Measurements from ENCODE around the gene TMC6.

TMC6 gene

GRCh38 chr17:78138204-78139060 lies 9.9 kb upstream of the TMC6 start:
- no peaks in the 10 kb centered on the region for H3K9me3 ChIP-seq (ENCODE audit: insufficient read depth, low read depth, low read length)
- peaks cover 55% of the 10 kb centered on the region for H4K20me1 ChIP-seq (ENCODE audit: insufficient read depth, low read length, poor library complexity, severe bottlenecking)
- peaks cover 29% of the 10 kb centered on the region; the same call in 1 of the 2 replicates for H3K79me2 ChIP-seq (ENCODE audit: insufficient read depth, low read length)
- H3F3A ChIP-seq (ENCODE audit: low read depth), result peaks cover 3% of the 10 kb centered on the region; the same call in 1 of the 2 replicates
- no peak overlapping the region for H3K4me3 ChIP-seq (ENCODE audit: low read length, poor library complexity, severe bottlenecking)
- H3K4me2 ChIP-seq (ENCODE audit: low read depth, low read length, poor library complexity, severe bottlenecking), result no peak overlapping the region
- no peaks in the 10 kb centered on the region for H3K9me2 ChIP-seq (replicated peaks; ENCODE audit: low read depth, low read length)
- H3K27me3 ChIP-seq (ENCODE audit: insufficient read depth, low read length, poor library complexity, severe bottlenecking), result no peaks in the 10 kb centered on the region
- no peak overlapping the region for H3K9ac ChIP-seq (ENCODE audit: low read depth, low read length, poor library complexity, severe bottlenecking)
- peaks cover 8% of the 10 kb centered on the region for H3K4me1 ChIP-seq (ENCODE audit: insufficient read depth, low read length, poor library complexity, severe bottlenecking)
- peaks cover 27% of the 10 kb centered on the region; the same call in 1 of the 2 replicates for H3K36me3 ChIP-seq (ENCODE audit: insufficient read depth, low read length)
- TF ChIP-seq CTCF (conservative IDR thresholded peaks at IDR 0.05; ENCODE audit: low read length) (no peak), EZH2phosphoT487 (IDR thresholded peaks at IDR 0.05; ENCODE audit: borderline replicate concordance) (no peak)
- H2AFZ ChIP-seq (ENCODE audit: low read length), result no peak overlapping the region

- Histone ChIP-seq H3K79me2 (ENCODE audit: insufficient read depth, low read length) (peaks cover 37% of the 10 kb centered on the region), H3F3A (ENCODE audit: low read depth) (peaks cover 3% of the 10 kb centered on the region; the same call in 1 of the 2 replicates), H2AFZ (ENCODE audit: low read length) (no peak overlapping the region), H3K9ac (ENCODE audit: low read depth, low read length, poor library complexity, severe bottlenecking) (no peak overlapping the region), H3K36me3 (ENCODE audit: insufficient read depth, low read length) (peaks cover 35% of the 10 kb centered on the region; the same call in 1 of the 2 replicates), H3K4me1 (ENCODE audit: insufficient read depth, low read length, poor library complexity, severe bottlenecking) (peaks cover 17% of the 10 kb centered on the region), H3K27me3 (ENCODE audit: insufficient read depth, low read length, poor library complexity, severe bottlenecking) (no peaks in the 10 kb centered on the region), H4K20me1 (ENCODE audit: insufficient read depth, low read length, poor library complexity, severe bottlenecking) (peaks cover 63% of the 10 kb centered on the region), H3K9me3 (ENCODE audit: insufficient read depth, low read depth, low read length) (no peaks in the 10 kb centered on the region), H3K4me2 (ENCODE audit: low read depth, low read length, poor library complexity, severe bottlenecking) (no peak overlapping the region), H3K9me2 (replicated peaks; ENCODE audit: low read depth, low read length) (no peaks in the 10 kb centered on the region), H3K4me3 (ENCODE audit: low read length, poor library complexity, severe bottlenecking) (no peak overlapping the region)
- TF ChIP-seq CTCF (conservative IDR thresholded peaks at IDR 0.05; ENCODE audit: low read length) (peak; percentile 62), EZH2phosphoT487 (IDR thresholded peaks at IDR 0.05; ENCODE audit: borderline replicate concordance) (no peak)
Observed at GRCh38 chr17:78137392-78138203, 9.0 kb upstream of the TMC6 start.

GRCh38 chr17:78135858-78136500 lies 7.4 kb upstream of the TMC6 start:
- Histone ChIP-seq H3K4me3 (ENCODE audit: low read length, poor library complexity, severe bottlenecking) (no peak overlapping the region), H2AFZ (ENCODE audit: low read length) (no peak overlapping the region), H3K27me3 (ENCODE audit: insufficient read depth, low read length, poor library complexity, severe bottlenecking) (peaks cover 6% of the 10 kb centered on the region), H3K9ac (ENCODE audit: low read depth, low read length, poor library complexity, severe bottlenecking) (no peak overlapping the region), H3K4me2 (ENCODE audit: low read depth, low read length, poor library complexity, severe bottlenecking) (no peak overlapping the region), H3K36me3 (ENCODE audit: insufficient read depth, low read length) (peaks cover 36% of the 10 kb centered on the region; the same call in 1 of the 2 replicates), H3K79me2 (ENCODE audit: insufficient read depth, low read length) (peaks cover 54% of the 10 kb centered on the region), H4K20me1 (ENCODE audit: insufficient read depth, low read length, poor library complexity, severe bottlenecking) (peaks cover 64% of the 10 kb centered on the region), H3F3A (ENCODE audit: low read depth) (peaks cover 3% of the 10 kb centered on the region; the same call in 1 of the 2 replicates), H3K9me3 (ENCODE audit: insufficient read depth, low read depth, low read length) (no peaks in the 10 kb centered on the region), H3K9me2 (replicated peaks; ENCODE audit: low read depth, low read length) (no peaks in the 10 kb centered on the region), H3K4me1 (ENCODE audit: insufficient read depth, low read length, poor library complexity, severe bottlenecking) (peaks cover 19% of the 10 kb centered on the region)
- no peak for TF ChIP-seq CTCF (conservative IDR thresholded peaks at IDR 0.05; ENCODE audit: low read length)
- TF ChIP-seq EZH2phosphoT487 (IDR thresholded peaks at IDR 0.05; ENCODE audit: borderline replicate concordance), result no peak

All from Loucy (cell line).